ENCODE data around the gene CCDC9.
A peak's percentile ranks its signal among the peaks of the same experiment; 100 is the strongest.

The CCDC9 gene

GRCh38 chr19:47313754-47314295 is 57.5 kb downstream of the CCDC9 start:
- TF ChIP-seq POLR2AphosphoS5 (IDR thresholded peaks at IDR 0.05; ENCODE audit: low read depth, low read length), result no peak
- TF ChIP-seq FOXP2 (optimal IDR thresholded peaks at IDR 0.05; ENCODE audit: borderline replicate concordance, extremely low read depth, extremely low read length, insufficient read depth), result no peak
- TF ChIP-seq, protein P1, sequence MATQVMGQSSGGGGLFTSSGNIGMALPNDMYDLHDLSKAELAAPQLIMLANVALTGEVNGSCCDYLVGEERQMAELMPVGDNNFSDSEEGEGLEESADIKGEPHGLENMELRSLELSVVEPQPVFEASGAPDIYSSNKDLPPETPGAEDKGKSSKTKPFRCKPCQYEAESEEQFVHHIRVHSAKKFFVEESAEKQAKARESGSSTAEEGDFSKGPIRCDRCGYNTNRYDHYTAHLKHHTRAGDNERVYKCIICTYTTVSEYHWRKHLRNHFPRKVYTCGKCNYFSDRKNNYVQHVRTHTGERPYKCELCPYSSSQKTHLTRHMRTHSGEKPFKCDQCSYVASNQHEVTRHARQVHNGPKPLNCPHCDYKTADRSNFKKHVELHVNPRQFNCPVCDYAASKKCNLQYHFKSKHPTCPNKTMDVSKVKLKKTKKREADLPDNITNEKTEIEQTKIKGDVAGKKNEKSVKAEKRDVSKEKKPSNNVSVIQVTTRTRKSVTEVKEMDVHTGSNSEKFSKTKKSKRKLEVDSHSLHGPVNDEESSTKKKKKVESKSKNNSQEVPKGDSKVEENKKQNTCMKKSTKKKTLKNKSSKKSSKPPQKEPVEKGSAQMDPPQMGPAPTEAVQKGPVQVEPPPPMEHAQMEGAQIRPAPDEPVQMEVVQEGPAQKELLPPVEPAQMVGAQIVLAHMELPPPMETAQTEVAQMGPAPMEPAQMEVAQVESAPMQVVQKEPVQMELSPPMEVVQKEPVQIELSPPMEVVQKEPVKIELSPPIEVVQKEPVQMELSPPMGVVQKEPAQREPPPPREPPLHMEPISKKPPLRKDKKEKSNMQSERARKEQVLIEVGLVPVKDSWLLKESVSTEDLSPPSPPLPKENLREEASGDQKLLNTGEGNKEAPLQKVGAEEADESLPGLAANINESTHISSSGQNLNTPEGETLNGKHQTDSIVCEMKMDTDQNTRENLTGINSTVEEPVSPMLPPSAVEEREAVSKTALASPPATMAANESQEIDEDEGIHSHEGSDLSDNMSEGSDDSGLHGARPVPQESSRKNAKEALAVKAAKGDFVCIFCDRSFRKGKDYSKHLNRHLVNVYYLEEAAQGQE (IDR thresholded peaks at IDR 0.05; ENCODE audit: insufficient read depth in 1 of 2, low read depth in 2 of 2, low read length in 2 of 2), result no peak
- TF ChIP-seq TAF1 (IDR thresholded peaks at IDR 0.05; ENCODE audit: borderline replicate concordance, insufficient read depth, low read length), result no peak
- no peak for TF ChIP-seq SIN3A (IDR thresholded peaks at IDR 0.05; ENCODE audit: borderline replicate concordance, insufficient read depth, low read length)

GRCh38 chr19:47315125-47315821 is 58.9 kb downstream of the CCDC9 start:
- TF ChIP-seq POLR2AphosphoS5 (IDR thresholded peaks at IDR 0.05; ENCODE audit: low read depth, low read length) (no peak), FOXP2 (optimal IDR thresholded peaks at IDR 0.05; ENCODE audit: borderline replicate concordance, extremely low read depth, extremely low read length, insufficient read depth) (peak; percentile 38), SIN3A (IDR thresholded peaks at IDR 0.05; ENCODE audit: borderline replicate concordance, insufficient read depth, low read length) (peak; percentile 73; the same call in 1 of the 2 replicates)

DNA sequence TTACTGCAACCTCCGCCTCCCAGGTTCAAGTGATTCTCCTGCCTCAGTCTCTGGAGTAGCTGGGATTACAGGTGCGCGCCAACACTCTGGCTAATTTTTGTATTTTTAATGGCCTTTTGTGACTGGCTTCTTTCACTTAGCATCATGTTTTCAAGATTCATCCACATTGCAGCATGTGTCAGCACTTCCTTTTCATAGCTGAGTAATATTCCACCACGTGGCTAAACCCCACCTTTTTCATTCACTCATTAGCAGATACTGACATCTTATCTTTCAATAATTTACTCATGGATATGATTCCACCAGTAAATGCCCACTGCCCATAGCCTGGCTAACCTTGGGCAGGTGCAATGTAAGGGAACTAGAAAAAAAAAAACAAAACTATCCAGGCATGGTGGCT is 60.2 kb downstream of the CCDC9 start:
- TF ChIP-seq TAF1 (IDR thresholded peaks at IDR 0.05; ENCODE audit: borderline replicate concordance, insufficient read depth, low read length), result no peak
- TF ChIP-seq, protein P1 (IDR thresholded peaks at IDR 0.05; ENCODE audit: insufficient read depth in 1 of 2, low read depth in 2 of 2, low read length in 2 of 2), result no peak
- TF ChIP-seq FOXP2 (optimal IDR thresholded peaks at IDR 0.05; ENCODE audit: borderline replicate concordance, extremely low read depth, extremely low read length, insufficient read depth), result no peak
- TF ChIP-seq POLR2AphosphoS5 (IDR thresholded peaks at IDR 0.05; ENCODE audit: low read depth, low read length), result no peak
- TF ChIP-seq SIN3A (IDR thresholded peaks at IDR 0.05; ENCODE audit: borderline replicate concordance, insufficient read depth, low read length), result no peak

DNA sequence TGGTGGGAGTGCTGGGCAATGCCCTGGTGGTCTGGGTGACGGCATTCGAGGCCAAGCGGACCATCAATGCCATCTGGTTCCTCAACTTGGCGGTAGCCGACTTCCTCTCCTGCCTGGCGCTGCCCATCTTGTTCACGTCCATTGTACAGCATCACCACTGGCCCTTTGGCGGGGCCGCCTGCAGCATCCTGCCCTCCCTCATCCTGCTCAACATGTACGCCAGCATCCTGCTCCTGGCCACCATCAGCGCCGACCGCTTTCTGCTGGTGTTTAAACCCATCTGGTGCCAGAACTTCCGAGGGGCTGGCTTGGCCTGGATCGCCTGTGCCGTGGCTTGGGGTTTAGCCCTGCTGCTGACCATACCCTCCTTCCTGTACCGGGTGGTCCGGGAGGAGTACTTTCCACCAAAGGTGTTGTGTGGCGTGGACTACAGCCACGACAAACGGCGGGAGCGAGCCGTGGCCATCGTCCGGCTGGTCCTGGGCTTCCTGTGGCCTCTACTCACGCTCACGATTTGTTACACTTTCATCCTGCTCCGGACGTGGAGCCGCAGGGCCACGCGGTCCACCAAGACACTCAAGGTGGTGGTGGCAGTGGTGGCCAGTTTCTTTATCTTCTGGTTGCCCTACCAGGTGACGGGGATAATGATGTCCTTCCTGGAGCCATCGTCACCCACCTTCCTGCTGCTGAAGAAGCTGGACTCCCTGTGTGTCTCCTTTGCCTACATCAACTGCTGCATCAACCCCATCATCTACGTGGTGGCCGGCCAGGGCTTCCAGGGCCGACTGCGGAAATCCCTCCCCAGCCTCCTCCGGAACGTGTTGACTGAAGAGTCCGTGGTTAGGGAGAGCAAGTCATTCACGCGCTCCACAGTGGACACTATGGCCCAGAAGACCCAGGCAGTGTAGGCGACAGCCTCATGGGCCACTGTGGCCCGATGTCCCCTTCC is 63.9 kb downstream of the CCDC9 start:
- TF ChIP-seq FOXP2 (optimal IDR thresholded peaks at IDR 0.05; ENCODE audit: borderline replicate concordance, extremely low read depth, extremely low read length, insufficient read depth), result no peak
- no peak for TF ChIP-seq TAF1 (IDR thresholded peaks at IDR 0.05; ENCODE audit: borderline replicate concordance, insufficient read depth, low read length)
- TF ChIP-seq, protein P1 (IDR thresholded peaks at IDR 0.05; ENCODE audit: insufficient read depth in 1 of 2, low read depth in 2 of 2, low read length in 2 of 2), result no peak
- TF ChIP-seq POLR2AphosphoS5 (IDR thresholded peaks at IDR 0.05; ENCODE audit: low read depth, low read length), result no peak
- TF ChIP-seq SIN3A (IDR thresholded peaks at IDR 0.05; ENCODE audit: borderline replicate concordance, insufficient read depth, low read length), result no peak

Measured in PFSK-1 (cell line).